NT2/D1 (cell line): Measurements from ENCODE around the gene KRTAP5-3.
A peak's percentile ranks its signal among the peaks of the same experiment; 100 is the strongest.

Experiments
- DNase-seq: peaks from one replicate; pipeline ENCODE4 v3.0.0-alpha.2; 2011; ENCODE audit warnings: low read depth, low spot score
- H3K27me3 ChIP-seq: 2 replicates; pipeline ENCODE4 v1.6.0; 2011; ENCODE audit warnings: mild to moderate bottlenecking; ENCODE audit not compliant: insufficient read length, insufficient read depth
- H3K36me3 ChIP-seq: 2 replicates; pipeline ENCODE4 v1.6.1; 2011; ENCODE audit warnings: mild to moderate bottlenecking, low read length, mixed read lengths; ENCODE audit not compliant: insufficient read depth, insufficient read length
- H3K4me1 ChIP-seq: 2 replicates; pipeline ENCODE4 v1.5.1; 2011; ENCODE audit not compliant: insufficient read depth, insufficient read length
- H3K4me3 ChIP-seq: 2 replicates; pipeline ENCODE4 v1.5.1; 2011; ENCODE audit warnings: low read depth; ENCODE audit not compliant: insufficient read length
- H3K9ac ChIP-seq: 2 replicates; pipeline ENCODE4 v1.6.0; 2011; ENCODE audit warnings: low read depth; ENCODE audit not compliant: insufficient read length
- H3K9me3 ChIP-seq: 2 replicates; pipeline ENCODE4 v1.5.1; 2011; ENCODE audit warnings: mild to moderate bottlenecking, low read length; ENCODE audit not compliant: insufficient read depth
- SUZ12 ChIP-seq: IDR thresholded peaks from 2 replicates; pipeline ENCODE4 v1.6.1; 2011; ENCODE audit not compliant: insufficient read length, insufficient read depth; ENCODE audit errors: extremely low read depth
- YY1 ChIP-seq: IDR thresholded peaks from 2 replicates; pipeline ENCODE4 v1.6.1; 2011; ENCODE audit not compliant: insufficient read length, insufficient read depth
- ZNF274 ChIP-seq: IDR thresholded peaks from 2 replicates; pipeline ENCODE4 v1.6.1; 2011; ENCODE audit warnings: mild to moderate bottlenecking, low read depth, low read length

Gene KRTAP5-3

GRCh38 chr11:1567721-1568100, 40.6 kb downstream of the KRTAP5-3 start:
- Histone ChIP-seq H3K9me3 (no peaks in the 10 kb centered on the region), H3K4me1 (peaks cover 61% of the 10 kb centered on the region), H3K36me3 (peaks cover 33% of the 10 kb centered on the region), H3K4me3 (no peak overlapping the region), H3K9ac (peak overlapping the region; percentile 50), H3K27me3 (peaks cover 20% of the 10 kb centered on the region)
- TF ChIP-seq SUZ12 (no peak), YY1 (no peak), ZNF274 (no peak)
- no peak for DNase-seq

- TF ChIP-seq ZNF274 (no peak), SUZ12 (no peak), YY1 (no peak)
- Histone ChIP-seq H3K27me3 (peaks cover 17% of the 10 kb centered on the region), H3K4me1 (peaks cover 64% of the 10 kb centered on the region)
Observed at GRCh38 chr11:1567052-1567720, 41.1 kb downstream of the KRTAP5-3 start.

DNA sequence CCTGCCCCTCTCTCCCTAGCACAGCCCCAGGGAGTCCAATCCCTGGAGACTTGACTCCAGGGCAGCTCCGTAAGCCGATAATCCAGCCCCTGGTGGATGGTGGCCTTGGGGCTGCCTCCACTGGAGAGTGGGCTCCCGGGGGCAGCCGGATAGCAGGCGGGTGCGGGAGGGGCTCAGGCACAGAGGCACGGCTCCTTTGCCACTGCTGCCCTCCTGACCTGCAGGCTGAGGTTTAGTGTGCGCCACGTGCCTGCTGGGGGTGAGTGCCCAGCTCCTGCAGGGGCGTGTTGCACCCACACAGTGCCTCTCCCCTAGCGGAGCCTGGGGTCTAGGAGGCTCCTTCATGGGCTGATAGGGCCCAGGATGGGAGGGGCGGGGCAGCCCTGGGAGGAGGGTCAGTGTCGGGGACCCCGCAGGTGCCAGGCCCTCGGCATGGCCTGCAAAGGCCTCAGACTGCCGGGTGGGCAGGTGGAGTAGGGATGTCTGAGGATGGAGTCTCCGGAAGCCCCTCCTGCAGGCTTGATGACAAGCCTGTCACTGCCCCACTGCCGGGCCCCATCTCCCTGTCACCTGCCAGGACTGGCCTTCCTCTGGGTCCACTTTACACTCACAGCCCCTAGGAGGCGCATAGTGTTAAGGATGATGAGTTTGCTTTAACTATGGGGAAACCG, 41.7 kb downstream of the KRTAP5-3 start:
- H3K4me1 ChIP-seq: peaks cover 64% of the 10 kb centered on the region
- H3K9ac ChIP-seq: no peak overlapping the region
- DNase-seq: no peak
- H3K4me3 ChIP-seq: no peak overlapping the region
- no peaks in the 10 kb centered on the region for H3K9me3 ChIP-seq
- H3K27me3 ChIP-seq: peaks cover 17% of the 10 kb centered on the region
- no peak for TF ChIP-seq SUZ12
- peaks cover 44% of the 10 kb centered on the region for H3K36me3 ChIP-seq

More at GRCh38 chr11:1567052-1567720, 41.1 kb downstream of the KRTAP5-3 start:
- Histone ChIP-seq H3K9me3 (no peaks in the 10 kb centered on the region), H3K4me3 (no peak overlapping the region), H3K9ac (no peak overlapping the region), H3K36me3 (peaks cover 38% of the 10 kb centered on the region)
- DNase-seq: no peak

DNA sequence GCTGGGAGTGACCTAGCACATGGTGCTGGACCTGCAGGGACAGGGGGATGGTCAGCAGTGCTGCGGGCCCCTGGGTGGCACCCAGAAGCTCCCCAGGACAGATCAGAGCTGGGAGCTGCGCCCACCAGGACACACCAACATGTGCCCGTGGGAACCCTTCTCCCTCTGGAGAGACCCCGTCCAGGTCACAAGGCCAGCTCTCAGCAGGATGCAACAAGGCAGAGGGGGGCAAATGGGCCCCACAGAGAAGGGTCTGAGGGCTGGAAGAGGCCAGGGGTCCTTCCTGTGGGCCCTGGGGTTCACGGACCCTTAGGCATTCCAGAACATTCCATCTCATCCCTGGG, 42.4 kb downstream of the KRTAP5-3 start:
- peaks cover 17% of the 10 kb centered on the region for H3K27me3 ChIP-seq
- H3K9me3 ChIP-seq: no peaks in the 10 kb centered on the region
- no peak for DNase-seq
- peaks cover 50% of the 10 kb centered on the region for H3K36me3 ChIP-seq
- no peak overlapping the region for H3K4me3 ChIP-seq
- TF ChIP-seq SUZ12 (no peak), YY1 (no peak), ZNF274 (no peak)
- H3K9ac ChIP-seq: no peak overlapping the region
- H3K4me1 ChIP-seq: peaks cover 68% of the 10 kb centered on the region

GRCh38 chr11:1565173-1565903, 42.9 kb downstream of the KRTAP5-3 start:
- Histone ChIP-seq H3K27me3 (peaks cover 12% of the 10 kb centered on the region), H3K9ac (peak overlapping the region; percentile 50), H3K4me3 (no peak overlapping the region), H3K4me1 (peaks cover 64% of the 10 kb centered on the region), H3K9me3 (no peaks in the 10 kb centered on the region), H3K36me3 (peaks cover 56% of the 10 kb centered on the region)
- DNase-seq: no peak
- no peak for TF ChIP-seq SUZ12
- TF ChIP-seq YY1: no peak
- no peak for TF ChIP-seq ZNF274

DNA sequence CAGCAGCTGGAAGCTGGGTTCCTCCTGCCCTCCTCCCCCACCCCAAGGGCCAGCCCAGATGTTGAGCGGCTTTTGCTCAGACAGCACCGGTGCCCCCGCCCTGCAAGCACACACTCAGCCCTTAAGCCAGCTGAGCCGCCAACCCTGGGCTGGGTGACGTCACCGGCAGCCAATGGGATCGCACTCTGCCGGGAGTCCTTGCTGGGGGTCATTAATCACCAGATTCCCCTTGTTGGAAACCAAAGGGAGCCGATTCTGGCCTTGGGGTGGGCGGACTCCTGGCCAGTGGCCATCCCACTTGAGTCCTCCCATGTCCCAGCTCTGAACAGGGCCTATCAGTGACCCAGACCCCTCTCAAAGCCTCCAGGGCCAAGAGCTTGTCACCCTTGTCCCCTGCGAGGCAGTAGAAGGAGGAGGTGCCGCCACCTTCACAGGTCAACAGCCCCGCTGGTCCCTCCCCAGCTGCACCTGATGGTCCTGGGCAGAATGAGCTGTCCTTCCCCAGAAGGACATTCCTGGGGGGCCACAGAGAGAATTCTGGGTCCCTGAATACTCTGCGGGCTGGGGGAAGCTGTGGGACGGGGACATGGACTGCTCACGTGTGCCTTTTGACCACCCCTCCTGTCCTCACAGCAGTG, 43.6 kb downstream of the KRTAP5-3 start:
- no peaks in the 10 kb centered on the region for H3K9me3 ChIP-seq
- no peak overlapping the region for H3K4me3 ChIP-seq
- peaks cover 7% of the 10 kb centered on the region for H3K27me3 ChIP-seq
- no peak overlapping the region for H3K9ac ChIP-seq
- peak; percentile 61 for DNase-seq
- H3K36me3 ChIP-seq: peaks cover 63% of the 10 kb centered on the region
- TF ChIP-seq ZNF274: no peak
- TF ChIP-seq SUZ12: no peak
- H3K4me1 ChIP-seq: peaks cover 59% of the 10 kb centered on the region
